DMS79 treated with DMSO at 0.1 percent for 48 hours (cell line): ENCODE data around the gene SIPA1.
A peak's percentile ranks its signal among the peaks of the same experiment; 100 is the strongest.

Experiments
- DNase-seq: peaks from one replicate; lab custom pipeline; 2025; lab: John Stamatoyannopoulos, UW

The SIPA1 gene

GRCh38 chr11:65637794-65638419 lies at the start of gene SIPA1:
SIPA1 (plus strand) TSS chr11:65638101; CDS start chr11:65640922, 2,821 bp downstream.
- peak; percentile 41 for DNase-seq

GRCh38 chr11:65588199-65589054 lies 49.5 kb upstream of the SIPA1 start:
- no peak for DNase-seq

GRCh38 chr11:65589444-65590239 lies 48.3 kb upstream of the SIPA1 start:
- DNase-seq = no peak

GRCh38 chr11:65590240-65590738 lies 47.6 kb upstream of the SIPA1 start:
- peak; percentile 88 for DNase-seq

GRCh38 chr11:65591939-65592857 lies 45.7 kb upstream of the SIPA1 start:
- DNase-seq = no peak

- DNase-seq = peak; percentile 83
Measured at GRCh38 chr11:65592858-65593517, 44.9 kb upstream of the SIPA1 start.

GRCh38 chr11:65593518-65594414 lies 44.1 kb upstream of the SIPA1 start:
- DNase-seq = peak; percentile 42

GRCh38 chr11:65595131-65595530 lies 42.8 kb upstream of the SIPA1 start:
- no peak for DNase-seq

- no peak for DNase-seq
Measured at GRCh38 chr11:65595543-65596281, 42.2 kb upstream of the SIPA1 start, which contains the start of gene KCNK7. KCNK7 (minus strand) TSS chr11:65595800; CDS start chr11:65595772, 28 bp downstream.

GRCh38 chr11:65596520-65596919 lies 41.4 kb upstream of the SIPA1 start:
- no peak for DNase-seq

- no peak for DNase-seq
Measured at GRCh38 chr11:65598258-65598699, 39.6 kb upstream of the SIPA1 start.

GRCh38 chr11:65599216-65599954 lies 38.5 kb upstream of the SIPA1 start:
- DNase-seq = no peak

- DNase-seq = no peak
Measured at GRCh38 chr11:65599955-65600246, 38.0 kb upstream of the SIPA1 start.

GRCh38 chr11:65604258-65604657 lies 33.6 kb upstream of the SIPA1 start:
- DNase-seq = no peak

- no peak for DNase-seq
Measured at GRCh38 chr11:65606876-65607613, 30.9 kb upstream of the SIPA1 start.

GRCh38 chr11:65607614-65608426 lies 30.1 kb upstream of the SIPA1 start:
- DNase-seq = no peak

- DNase-seq = no peak
Measured at GRCh38 chr11:65609229-65609628, 28.7 kb upstream of the SIPA1 start.
